ENCODE results near the gene DNAH9. TPM values are rescaled to one million over a fixed set of nuclear protein-coding genes. Genes with fewer than 3 reads are reported as not detected.

The DNAH9 gene
- total RNA-seq, 1 experiment from 2014 or later, result 0.08 TPM

DNA sequence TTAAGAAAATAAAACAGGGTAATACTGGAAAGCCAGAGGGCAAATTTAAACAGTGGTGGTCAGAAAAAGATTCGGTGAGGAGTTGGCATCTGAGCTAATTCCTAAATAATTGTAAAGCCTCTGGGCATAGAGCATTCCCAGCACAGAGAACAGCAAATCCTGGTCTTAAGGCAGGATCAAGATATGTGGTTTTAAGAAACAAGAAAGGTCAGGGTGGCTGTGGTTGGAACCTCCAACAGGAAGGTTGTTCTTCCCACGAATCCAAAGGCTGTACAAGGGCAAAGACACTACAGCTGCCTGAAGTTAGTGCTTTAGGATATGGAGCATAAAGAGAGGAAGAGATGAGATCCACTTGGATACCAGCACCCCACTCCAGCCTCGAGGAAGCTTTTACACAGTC, 284.4 kb downstream of the DNAH9 start:
- no peak for DNase-seq (ENCODE audit: low read depth in 1 of 2, low spot score in 2 of 2)
- Histone ChIP-seq H3K4me3 (no peak overlapping the region), H3K27me3 (replicated peaks) (no peaks in the 10 kb centered on the region), H3K9me3 (replicated peaks) (no peaks in the 10 kb centered on the region; the same call in 1 of the 2 replicates), H3K4me1 (replicated peaks) (no peaks in the 10 kb centered on the region), H3K36me3 (no peaks in the 10 kb centered on the region), H3K27ac (no peak overlapping the region)

- no peak for DNase-seq (ENCODE audit: low read depth in 1 of 2, low spot score in 2 of 2)
- Histone ChIP-seq H3K36me3 (no peaks in the 10 kb centered on the region), H3K4me1 (replicated peaks) (no peaks in the 10 kb centered on the region), H3K4me3 (no peak overlapping the region), H3K27me3 (replicated peaks) (no peaks in the 10 kb centered on the region), H3K27ac (no peak overlapping the region), H3K9me3 (replicated peaks) (no peaks in the 10 kb centered on the region; the same call in 1 of the 2 replicates)
Observed at GRCh38 chr17:11885051-11885450, 286.8 kb downstream of the DNAH9 start.

DNA sequence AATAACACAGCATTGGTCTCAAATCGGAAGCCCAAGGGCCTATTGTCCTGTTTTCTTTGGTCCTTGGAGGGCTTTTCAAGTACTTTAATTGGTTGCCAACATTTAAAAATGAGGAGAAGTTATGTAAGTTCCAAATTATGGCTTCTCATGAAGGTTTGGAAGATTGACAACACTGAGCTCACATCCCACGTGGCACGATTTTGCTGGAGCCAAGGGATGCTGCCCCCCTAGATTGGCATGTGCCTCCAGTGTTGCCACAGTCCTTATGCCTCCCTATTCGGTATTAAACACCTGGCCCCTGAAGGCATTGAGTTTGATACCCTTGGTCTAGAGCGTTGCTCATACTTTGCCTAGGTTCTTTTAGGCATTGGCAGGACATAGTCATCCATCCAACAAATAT, 291.0 kb downstream of the DNAH9 start:
- no peaks in the 10 kb centered on the region for H3K36me3 ChIP-seq
- no peaks in the 10 kb centered on the region for H3K27me3 ChIP-seq (replicated peaks)
- no peak overlapping the region for H3K4me3 ChIP-seq
- no peaks in the 10 kb centered on the region; the same call in 1 of the 2 replicates for H3K9me3 ChIP-seq (replicated peaks)
- no peaks in the 10 kb centered on the region for H3K4me1 ChIP-seq (replicated peaks)
- H3K27ac ChIP-seq, result no peak overlapping the region
- DNase-seq (ENCODE audit: low read depth in 1 of 2, low spot score in 2 of 2), result no peak

GRCh38 chr17:11893862-11894261, 295.6 kb downstream of the DNAH9 start:
- Histone ChIP-seq H3K27me3 (replicated peaks) (no peaks in the 10 kb centered on the region), H3K9me3 (replicated peaks) (no peaks in the 10 kb centered on the region), H3K27ac (no peak overlapping the region), H3K4me3 (no peak overlapping the region), H3K36me3 (no peaks in the 10 kb centered on the region), H3K4me1 (replicated peaks) (no peaks in the 10 kb centered on the region)
- DNase-seq (ENCODE audit: low read depth in 1 of 2, low spot score in 2 of 2), result no peak

- Histone ChIP-seq H3K4me3 (no peak overlapping the region), H3K27ac (no peak overlapping the region), H3K36me3 (no peaks in the 10 kb centered on the region), H3K4me1 (replicated peaks) (no peaks in the 10 kb centered on the region), H3K9me3 (replicated peaks) (no peaks in the 10 kb centered on the region), H3K27me3 (replicated peaks) (no peaks in the 10 kb centered on the region)
- DNase-seq (ENCODE audit: low read depth in 1 of 2, low spot score in 2 of 2), result no peak
Observed at GRCh38 chr17:11896199-11896598, 297.9 kb downstream of the DNAH9 start.

GRCh38 chr17:11898526-11899235, 300.4 kb downstream of the DNAH9 start:
- Histone ChIP-seq H3K36me3 (no peaks in the 10 kb centered on the region), H3K27me3 (replicated peaks) (no peaks in the 10 kb centered on the region)

GRCh38 chr17:11899537-11899942, 301.3 kb downstream of the DNAH9 start:
- DNase-seq (ENCODE audit: low read depth in 1 of 2, low spot score in 2 of 2), result no peak
- H3K9me3 ChIP-seq (replicated peaks), result no peaks in the 10 kb centered on the region
- H3K4me1 ChIP-seq (replicated peaks), result no peaks in the 10 kb centered on the region
- H3K4me3 ChIP-seq, result no peak overlapping the region
- no peaks in the 10 kb centered on the region for H3K36me3 ChIP-seq
- no peak overlapping the region for H3K27ac ChIP-seq
- no peaks in the 10 kb centered on the region for H3K27me3 ChIP-seq (replicated peaks)

More at GRCh38 chr17:11898526-11899235, 300.4 kb downstream of the DNAH9 start:
- Histone ChIP-seq H3K9me3 (replicated peaks) (no peaks in the 10 kb centered on the region), H3K27ac (no peak overlapping the region), H3K4me1 (replicated peaks) (no peaks in the 10 kb centered on the region), H3K4me3 (no peak overlapping the region)
- no peak for DNase-seq (ENCODE audit: low read depth in 1 of 2, low spot score in 2 of 2)

GRCh38 chr17:11900041-11900476, 301.8 kb downstream of the DNAH9 start:
- Histone ChIP-seq H3K4me3 (no peak overlapping the region), H3K27ac (no peak overlapping the region), H3K9me3 (replicated peaks) (no peaks in the 10 kb centered on the region), H3K27me3 (replicated peaks) (no peaks in the 10 kb centered on the region), H3K4me1 (replicated peaks) (no peaks in the 10 kb centered on the region), H3K36me3 (no peaks in the 10 kb centered on the region)
- DNase-seq (ENCODE audit: low read depth in 1 of 2, low spot score in 2 of 2), result no peak

DNA sequence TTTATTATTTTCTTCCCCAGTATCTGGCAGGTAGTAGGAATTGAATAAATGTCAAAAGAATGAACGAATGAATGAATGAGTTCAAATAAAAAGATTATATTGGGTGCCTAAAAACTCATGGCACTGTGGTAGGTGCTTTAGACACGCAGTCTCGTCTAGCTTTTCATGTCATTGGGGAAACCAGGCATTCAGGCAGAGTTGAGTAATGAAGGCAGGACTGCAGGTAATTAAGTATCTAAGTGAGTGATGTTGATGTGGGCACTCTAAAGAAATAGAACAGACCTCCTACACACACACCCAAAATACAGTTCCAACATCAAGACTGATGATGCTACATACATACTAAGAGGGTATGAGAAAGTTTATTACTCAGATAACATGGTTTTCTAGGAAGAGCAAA, 302.4 kb downstream of the DNAH9 start:
- no peak overlapping the region for H3K4me3 ChIP-seq
- no peaks in the 10 kb centered on the region for H3K9me3 ChIP-seq (replicated peaks)
- H3K27ac ChIP-seq, result no peak overlapping the region
- DNase-seq (ENCODE audit: low read depth in 1 of 2, low spot score in 2 of 2), result no peak
- H3K27me3 ChIP-seq (replicated peaks), result no peaks in the 10 kb centered on the region
- no peaks in the 10 kb centered on the region for H3K36me3 ChIP-seq
- H3K4me1 ChIP-seq (replicated peaks), result no peaks in the 10 kb centered on the region

DNA sequence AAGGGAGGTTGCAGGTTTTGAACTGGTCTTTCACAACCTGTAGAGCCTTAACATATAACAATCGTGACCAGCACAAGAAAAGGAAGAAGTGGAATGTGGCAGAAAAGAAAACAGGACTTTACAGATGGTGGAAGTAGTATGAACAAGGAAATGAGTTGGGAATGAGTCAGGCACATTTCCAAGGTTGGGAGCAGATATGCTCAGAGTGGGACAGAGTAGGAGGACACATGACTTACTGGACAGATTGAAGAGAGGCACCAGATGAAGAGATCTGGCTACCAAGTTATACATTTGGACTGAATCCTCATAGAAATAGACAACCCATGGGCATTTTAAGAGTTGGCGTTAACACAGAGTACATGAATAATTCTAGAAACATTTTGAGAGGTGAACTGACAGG, 303.7 kb downstream of the DNAH9 start:
- H3K4me3 ChIP-seq, result no peak overlapping the region
- no peaks in the 10 kb centered on the region for H3K36me3 ChIP-seq
- no peak for DNase-seq (ENCODE audit: low read depth in 1 of 2, low spot score in 2 of 2)
- no peaks in the 10 kb centered on the region for H3K4me1 ChIP-seq (replicated peaks)
- no peaks in the 10 kb centered on the region for H3K9me3 ChIP-seq (replicated peaks)
- no peaks in the 10 kb centered on the region for H3K27me3 ChIP-seq (replicated peaks)
- no peak overlapping the region for H3K27ac ChIP-seq

DNA sequence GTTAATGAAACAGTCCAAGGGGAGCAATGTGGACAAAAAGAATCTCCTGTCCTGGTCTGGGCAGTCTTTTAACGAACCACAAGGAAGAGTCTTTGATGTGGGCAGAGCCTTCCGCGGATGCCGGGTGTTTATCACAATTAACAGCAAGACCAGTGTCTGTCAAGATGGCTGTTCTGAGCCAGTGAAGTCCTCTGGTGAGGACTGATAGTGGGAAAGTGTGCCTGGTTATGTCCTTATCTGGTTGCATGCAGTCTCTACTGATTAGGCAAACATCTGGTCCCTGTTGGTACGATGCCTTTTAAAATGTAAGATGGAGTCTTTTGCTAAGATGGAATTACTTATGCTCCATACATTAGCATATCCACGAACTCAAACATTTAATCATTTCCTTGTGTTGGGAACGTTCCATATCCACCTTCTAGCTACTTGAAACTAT, 310.5 kb downstream of the DNAH9 start:
- Histone ChIP-seq H3K4me1 (replicated peaks) (no peaks in the 10 kb centered on the region), H3K4me3 (no peak overlapping the region), H3K36me3 (no peaks in the 10 kb centered on the region), H3K27me3 (replicated peaks) (no peaks in the 10 kb centered on the region), H3K27ac (no peak overlapping the region), H3K9me3 (replicated peaks) (no peaks in the 10 kb centered on the region)
- no peak for DNase-seq (ENCODE audit: low read depth in 1 of 2, low spot score in 2 of 2)

DNA sequence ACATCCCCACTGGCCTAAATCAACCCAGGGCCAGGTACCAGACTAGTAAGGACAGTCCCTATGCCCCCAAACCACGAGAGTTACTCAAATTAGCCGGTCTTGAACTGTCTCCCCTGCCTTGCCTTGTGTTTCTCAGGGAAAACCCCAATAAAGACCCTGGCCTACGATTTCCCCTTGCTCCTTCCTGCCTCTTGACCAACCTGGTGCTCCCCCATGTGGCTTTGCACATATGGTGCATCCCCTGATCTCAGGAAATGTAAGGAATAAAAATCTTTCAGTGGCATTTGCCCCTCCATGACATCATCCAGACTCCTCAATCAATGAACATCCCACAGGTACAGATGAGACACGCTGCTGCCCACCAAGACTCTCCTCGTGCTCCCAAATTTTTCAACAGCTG, 311.1 kb downstream of the DNAH9 start:
- no peak for DNase-seq (ENCODE audit: low read depth in 1 of 2, low spot score in 2 of 2)
- no peaks in the 10 kb centered on the region for H3K27me3 ChIP-seq (replicated peaks)
- no peaks in the 10 kb centered on the region for H3K36me3 ChIP-seq
- H3K4me3 ChIP-seq, result no peak overlapping the region
- H3K4me1 ChIP-seq (replicated peaks), result no peaks in the 10 kb centered on the region
- no peak overlapping the region for H3K27ac ChIP-seq
- H3K9me3 ChIP-seq (replicated peaks), result no peaks in the 10 kb centered on the region

- H3K27ac ChIP-seq, result no peak overlapping the region
- H3K36me3 ChIP-seq, result no peaks in the 10 kb centered on the region
- DNase-seq (ENCODE audit: low read depth in 1 of 2, low spot score in 2 of 2), result no peak
- H3K27me3 ChIP-seq (replicated peaks), result no peaks in the 10 kb centered on the region
- no peaks in the 10 kb centered on the region; the same call in 1 of the 2 replicates for H3K9me3 ChIP-seq (replicated peaks)
- no peak overlapping the region for H3K4me3 ChIP-seq
- H3K4me1 ChIP-seq (replicated peaks), result no peaks in the 10 kb centered on the region
Observed at GRCh38 chr17:11916091-11916490, 317.8 kb downstream of the DNAH9 start.

DNA sequence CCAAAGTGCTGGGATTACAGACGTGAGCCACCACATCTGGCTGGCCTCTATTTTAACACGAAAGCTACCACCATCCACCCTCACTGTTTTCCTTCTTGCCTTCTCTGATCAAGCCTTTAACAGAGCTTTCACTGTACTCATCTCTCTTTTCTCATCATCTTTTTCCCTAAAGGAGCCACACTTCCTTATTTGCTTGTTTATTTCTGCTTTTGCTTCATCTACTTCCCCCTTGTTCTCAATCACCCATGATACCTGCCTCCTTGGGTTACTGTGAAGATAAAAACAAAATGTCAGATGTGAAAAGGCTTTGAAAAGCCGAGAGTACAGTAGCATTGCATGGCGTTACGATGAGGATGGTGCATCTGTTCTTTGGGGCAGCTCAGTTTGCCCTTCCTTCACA, 319.1 kb downstream of the DNAH9 start:
- Histone ChIP-seq H3K27ac (no peak overlapping the region), H3K4me3 (no peak overlapping the region), H3K9me3 (replicated peaks) (no peaks in the 10 kb centered on the region; the same call in 1 of the 2 replicates), H3K4me1 (replicated peaks) (no peaks in the 10 kb centered on the region), H3K36me3 (no peaks in the 10 kb centered on the region), H3K27me3 (replicated peaks) (no peaks in the 10 kb centered on the region)
- no peak for DNase-seq (ENCODE audit: low read depth in 1 of 2, low spot score in 2 of 2)

GRCh38 chr17:11921296-11921695, 323.0 kb downstream of the DNAH9 start:
- Histone ChIP-seq H3K4me3 (no peak overlapping the region), H3K4me1 (replicated peaks) (no peaks in the 10 kb centered on the region), H3K36me3 (no peaks in the 10 kb centered on the region), H3K9me3 (replicated peaks) (no peaks in the 10 kb centered on the region; the same call in 1 of the 2 replicates), H3K27ac (no peak overlapping the region), H3K27me3 (replicated peaks) (no peaks in the 10 kb centered on the region)
- no peak for DNase-seq (ENCODE audit: low read depth in 1 of 2, low spot score in 2 of 2)

Data from SJSA1 (cell line).